CD4-positive, alpha-beta memory T cell (primary cell): ENCODE results near the gene SLC48A1. TPM values are rescaled to one million over a fixed set of nuclear protein-coding genes. Genes with fewer than 3 reads are reported as not detected.

Experiments
- CTCF ChIA-PET: fragments of 350-600 bp; sonication (Branson Sonifier 250); formaldehyde crosslinking; loops from one replicate; lab custom pipeline; 2021; ENCODE audit warnings: inconsistent platforms; ENCODE audit not compliant: partially characterized antibody; lab: Charles Lee
- POLR2A ChIA-PET: fragments of 350-600 bp; sonication (Branson Sonifier 250); formaldehyde crosslinking; loops from one replicate; lab custom pipeline; 2021; ENCODE audit not compliant: partially characterized antibody; lab: Charles Lee
- DNase-seq, 5 donors: peaks; one replicate each; pipeline versions ENCODE4 v3.0.0 to v3.0.0-alpha.2; 2020 to 2022; ENCODE audit warnings: mixed read lengths in 1 of 5
- H3K27ac ChIP-seq: one replicate; pipeline ENCODE4 v1.7.0; 2013; ENCODE audit warnings: low read depth, low read length
- H3K27me3 ChIP-seq: 2 replicates; pipeline ENCODE4 v1.7.0; 2013; ENCODE audit warnings: mild to moderate bottlenecking, low read length, moderate library complexity; ENCODE audit not compliant: insufficient read depth
- H3K36me3 ChIP-seq: 2 replicates; pipeline ENCODE4 v1.7.0; 2013; ENCODE audit warnings: mild to moderate bottlenecking, low read length, moderate library complexity; ENCODE audit not compliant: insufficient read depth
- H3K4me1 ChIP-seq: 2 replicates; pipeline ENCODE4 v1.7.0; 2013; ENCODE audit warnings: mild to moderate bottlenecking, low read length, moderate library complexity; ENCODE audit not compliant: insufficient read depth
- H3K4me3 ChIP-seq, 2 donors: one replicate each; pipeline ENCODE4 v1.7.0; 2013; ENCODE audit warnings: low read length in 2 of 2, mild to moderate bottlenecking in 1 of 2
- H3K9me3 ChIP-seq, 2 donors: one replicate each; pipeline ENCODE4 v1.7.0; 2013; ENCODE audit warnings: low read length in 2 of 2, control low read depth in 1 of 2; ENCODE audit not compliant: control insufficient read depth in 1 of 2
- H3K27ac Mint-ChIP-seq, 7 donors: one replicate each; pipeline ENCODE4 v1.8.0; 2020 to 2021; ENCODE audit warnings: mixed read lengths in 7 of 7, mild to moderate bottlenecking in 6 of 7, inconsistent platforms in 3 of 7, moderate library complexity in 3 of 7
- H3K27me3 Mint-ChIP-seq, 2 donors: one replicate each; pipeline ENCODE4 v1.8.0; 2020 to 2021; ENCODE audit warnings: mixed read lengths in 2 of 2
- H3K36me3 Mint-ChIP-seq, 2 donors: one replicate each; pipeline ENCODE4 v1.8.0; 2020 to 2021; ENCODE audit warnings: mixed read lengths in 2 of 2, inconsistent platforms in 1 of 2, mild to moderate bottlenecking in 1 of 2
- H3K4me1 Mint-ChIP-seq, 4 donors: one replicate each; pipeline ENCODE4 v1.8.0; 2020 to 2021; ENCODE audit warnings: mixed read lengths in 4 of 4, mild to moderate bottlenecking in 1 of 4
- H3K4me3 Mint-ChIP-seq, 8 donors: one replicate each; pipeline ENCODE4 v1.8.0; 2020 to 2021; ENCODE audit warnings: mixed read lengths in 8 of 8, mild to moderate bottlenecking in 7 of 8, moderate library complexity in 6 of 8, inconsistent platforms in 3 of 8
- H3K9me3 Mint-ChIP-seq, 8 donors: one replicate each; pipeline ENCODE4 v1.8.0; 2020 to 2021; ENCODE audit warnings: mixed read lengths in 8 of 8, mild to moderate bottlenecking in 5 of 8, inconsistent platforms in 3 of 8, moderate library complexity in 1 of 8
- intact Hi-C: fragments of 100-400 bp; cut with micrococcal nuclease; formaldehyde crosslinking; loops from one replicate; pipeline ENCODE4 v1.15.1; 2023
- polyA plus RNA-seq, 2 donors: library from polyadenylated mRNA; unstranded; fragments of 300-500 nt; fragmentation: Illumina TruSeq; gene quantifications; one replicate each; pipeline ENCODE4 v1.2.3, GENCODE V29; 2021
- total RNA-seq, 2 experiments: library from RNA; stranded (reverse); gene quantifications; one replicate each; pipeline ENCODE4 v1.2.3, GENCODE V29; 2021

Gene SLC48A1
- total RNA-seq, result 10 to 100 TPM; 12.1 to 12.3 TPM
- polyA plus RNA-seq, result 1 to 10 TPM; 8.7 to 9.0 TPM

GRCh38 chr12:47773062-47773857, at the start of gene SLC48A1:
Gene SLC48A1, plus strand, starts transcription at chr12:47773238. Its CDS starts 67 bp downstream, at chr12:47773305.
- peaks cover 5 to 23% (median 14%) of the 10 kb centered on the region in 4 donors for H3K4me1 Mint-ChIP-seq
- H3K27ac Mint-ChIP-seq, result peak within 1 kb of the TSS; percentile 77 to 91 (median 84)
- Histone ChIP-seq H3K9me3 (no peaks in the 10 kb centered on the region), H3K4me1 (peaks cover 16% of the 10 kb centered on the region), H3K36me3 (no peaks in the 10 kb centered on the region), H3K4me3 (peak within 1 kb of the TSS in 1 of 2 donors; percentile 62), H3K27me3 (no peaks in the 10 kb centered on the region), H3K27ac (peak within 1 kb of the TSS; percentile 47)
- no peaks in the 10 kb centered on the region for H3K36me3 Mint-ChIP-seq
- peak within 1 kb of the TSS; percentile 84 to 94 (median 89) for H3K4me3 Mint-ChIP-seq
- intact Hi-C loops, result loop anchor here (1.0 to 2.0 kb wide), 3 partner anchors 14 to 60 kb away; partner anchors contain the start of gene RAPGEF3
- DNase-seq, result peak; percentile 63 to 83 (median 76)
- no peaks in the 10 kb centered on the region for H3K9me3 Mint-ChIP-seq
- no peaks in the 10 kb centered on the region for H3K27me3 Mint-ChIP-seq
- ChIA-PET CTCF (interaction anchor here (0.6 to 20.2 kb wide), 11 partner anchors 8 to 122 kb away, joined by 3 to 671 read pairs (median 5); partner anchors contain the start of genes RAPGEF3 and RPAP3), POLR2A (interaction anchor here (0.6 to 3.0 kb wide), 19 partner anchors 9 to 431 kb away, joined by 3 to 18 read pairs (median 5); partner anchors contain the start of genes HDAC7, RAPGEF3 and RPAP3)

GRCh38 chr12:47725091-47725772, 47.8 kb upstream of the SLC48A1 start, which contains the start of gene ENDOU:
Gene ENDOU, minus strand, starts transcription at chr12:47725490. Its CDS starts 77 bp downstream, at chr12:47725413.
- DNase-seq, result no peak
- Mint-ChIP-seq H3K27ac (peak within 1 kb of the TSS in 2 of 7 donors; percentile 9 to 29), H3K4me3 (no peak within 1 kb of the TSS), H3K9me3 (no peaks in the 10 kb centered on the region), H3K4me1 (peaks cover 10 to 16% (median 14%) of the 10 kb centered on the region in 4 donors), H3K36me3 (peaks cover 0 to 8% of the 10 kb centered on the region in 2 donors), H3K27me3 (no peaks in the 10 kb centered on the region)
- H3K9me3 ChIP-seq, result no peaks in the 10 kb centered on the region
- CTCF ChIA-PET, result interaction anchor here (1.0 to 3.7 kb wide), 5 partner anchors 13 to 113 kb away, joined by 3 to 17 read pairs (median 6); no protein-coding TSS in a partner anchor
- intact Hi-C loops, result no loop called here
- no peaks in the 10 kb centered on the region for H3K4me1 ChIP-seq
- H3K27ac ChIP-seq, result no peak within 1 kb of the TSS
- no peaks in the 10 kb centered on the region for H3K36me3 ChIP-seq
- no peak within 1 kb of the TSS for H3K4me3 ChIP-seq
- no peaks in the 10 kb centered on the region for H3K27me3 ChIP-seq
- POLR2A ChIA-PET, result interaction anchor here (0.7 kb wide), 1 partner anchor 47 kb away, joined by 3 read pairs; no protein-coding TSS in a partner anchor

- ChIA-PET CTCF (interaction anchor here (1.0 to 3.7 kb wide), 6 partner anchors 12 to 112 kb away, joined by 3 to 17 read pairs (median 6); no protein-coding TSS in a partner anchor), POLR2A (no interaction called here)
- Mint-ChIP-seq H3K36me3 (peaks cover 0 to 8% of the 10 kb centered on the region in 2 donors), H3K27me3 (no peaks in the 10 kb centered on the region), H3K27ac (peak overlapping the region in 1 of 7 donors; percentile 8), H3K4me3 (no peak overlapping the region), H3K4me1 (peaks cover 9 to 16% (median 12%) of the 10 kb centered on the region in 4 donors), H3K9me3 (no peaks in the 10 kb centered on the region)
- Histone ChIP-seq H3K36me3 (no peaks in the 10 kb centered on the region), H3K27ac (no peak overlapping the region), H3K4me1 (no peaks in the 10 kb centered on the region), H3K4me3 (no peak overlapping the region), H3K27me3 (no peaks in the 10 kb centered on the region), H3K9me3 (no peaks in the 10 kb centered on the region)
- DNase-seq, result no peak
- intact Hi-C loops, result no loop called here
Observed at GRCh38 chr12:47725893-47726292, 47.1 kb upstream of the SLC48A1 start.

- no peaks in the 10 kb centered on the region for H3K4me1 ChIP-seq
- H3K4me3 Mint-ChIP-seq, result no peak overlapping the region
- no peaks in the 10 kb centered on the region for H3K36me3 Mint-ChIP-seq
- H3K27me3 Mint-ChIP-seq, result no peaks in the 10 kb centered on the region
- H3K27ac ChIP-seq, result no peak overlapping the region
- no peaks in the 10 kb centered on the region for H3K9me3 Mint-ChIP-seq
- H3K27ac Mint-ChIP-seq, result no peak overlapping the region
- CTCF ChIA-PET, result interaction anchor here (2.5 to 6.8 kb wide), 2 partner anchors 14 to 38 kb away, joined by 8 to 96 read pairs; no protein-coding TSS in a partner anchor
- H3K27me3 ChIP-seq, result no peaks in the 10 kb centered on the region
- H3K4me1 Mint-ChIP-seq, result peaks cover 0 to 1% (median 0%) of the 10 kb centered on the region in 4 donors
- H3K4me3 ChIP-seq, result no peak overlapping the region
- no peaks in the 10 kb centered on the region for H3K36me3 ChIP-seq
- POLR2A ChIA-PET, result no interaction called here
- no peaks in the 10 kb centered on the region for H3K9me3 ChIP-seq
- intact Hi-C loops, result no loop called here
- DNase-seq, result no peak
Observed at GRCh38 chr12:47729233-47729632, 43.8 kb upstream of the SLC48A1 start.

- Mint-ChIP-seq H3K27me3 (no peaks in the 10 kb centered on the region), H3K4me3 (no peak overlapping the region), H3K36me3 (no peaks in the 10 kb centered on the region), H3K9me3 (no peaks in the 10 kb centered on the region), H3K27ac (no peak overlapping the region), H3K4me1 (peaks cover 0 to 1% (median 0%) of the 10 kb centered on the region in 4 donors)
- CTCF ChIA-PET, result interaction anchor here (2.5 to 6.8 kb wide), 2 partner anchors 13 to 37 kb away, joined by 8 to 96 read pairs; no protein-coding TSS in a partner anchor
- no peaks in the 10 kb centered on the region for H3K27me3 ChIP-seq
- H3K9me3 ChIP-seq, result no peaks in the 10 kb centered on the region
- no peaks in the 10 kb centered on the region for H3K36me3 ChIP-seq
- DNase-seq, result no peak
- intact Hi-C loops, result no loop called here
- no peak overlapping the region for H3K27ac ChIP-seq
- H3K4me1 ChIP-seq, result no peaks in the 10 kb centered on the region
- POLR2A ChIA-PET, result no interaction called here
- no peak overlapping the region for H3K4me3 ChIP-seq
Observed at GRCh38 chr12:47730341-47730744, 42.7 kb upstream of the SLC48A1 start.

GRCh38 chr12:47731723-47732122, 41.3 kb upstream of the SLC48A1 start:
- H3K4me1 Mint-ChIP-seq, result peaks cover 0 to 1% (median 0%) of the 10 kb centered on the region in 4 donors

More at GRCh38 chr12:47731723-47732122, 41.3 kb upstream of the SLC48A1 start:
- Mint-ChIP-seq H3K36me3 (no peaks in the 10 kb centered on the region), H3K9me3 (no peaks in the 10 kb centered on the region), H3K27ac (no peak overlapping the region), H3K27me3 (no peaks in the 10 kb centered on the region), H3K4me3 (no peak overlapping the region)
- Histone ChIP-seq H3K36me3 (no peaks in the 10 kb centered on the region), H3K4me3 (no peak overlapping the region), H3K27ac (no peak overlapping the region), H3K9me3 (no peaks in the 10 kb centered on the region), H3K4me1 (no peaks in the 10 kb centered on the region), H3K27me3 (no peaks in the 10 kb centered on the region)
- POLR2A ChIA-PET, result no interaction called here
- DNase-seq, result no peak
- CTCF ChIA-PET, result interaction anchor here (2.5 to 6.8 kb wide), 3 partner anchors 11 to 35 kb away, joined by 8 to 96 read pairs (median 8); partner anchors contain the start of gene RAPGEF3
- intact Hi-C loops, result no loop called here
